K562 (cell line): ENCODE measurements around the gene CIB1. TPM values are rescaled to one million over a fixed set of nuclear protein-coding genes. Genes with fewer than 3 reads are reported as not detected.

Experiments
- ATAC-seq: fragments of 200-7000 bp; cut with Tn5 transposase; 3 replicates; pipeline ENCODE4 v1.9.1; 2020; ENCODE audit warnings: moderate library complexity
- BruUV-seq: library from RNA; stranded (reverse); fragments of 400-500 nt; replicated peaks from 2 replicates; lab custom pipeline; 2021; lab: Mats Ljungman, UMichigan
- CTCF ChIA-PET: fragments of 300-600 bp; formaldehyde crosslinking; extraction: SDS; loops from one replicate; lab custom pipeline; 2021; ENCODE audit warnings: low intra/inter-chr PET ratio; lab: Yijun Ruan, JAX
- POLR2A ChIA-PET: fragments of 300-600, 350-650 bp; sonication (Branson Sonifier 250); formaldehyde crosslinking; extraction: SDS; loops from one replicate; lab custom pipeline; 2021; ENCODE audit warnings: antibody characterized with exemption, inconsistent platforms; lab: Yijun Ruan, JAX
- DNase-seq, 4 experiments: peaks; one replicate each; pipeline versions ENCODE4 v3.0.0 to v3.0.0-alpha.2; 2011 to 2018; ENCODE audit warnings: low spot score in 3 of 4, mixed read lengths in 3 of 4; ENCODE audit errors: extremely low read depth in 1 of 4
- FAIRE-seq: peaks from 2 replicates; lab custom pipeline; 2011; peaks lifted over from hg19 to GRCh38; lab: Jason Lieb, UNC
- H2AFZ ChIP-seq: 2 replicates; pipeline ENCODE4 v1.6.0; 2011; ENCODE audit warnings: low read depth, low read length, control low read depth, inconsistent platforms
- H3K27ac ChIP-seq: fragments of 200-600 bp; 3 replicates; pipeline ENCODE4 v1.8.0; 2011; ENCODE audit warnings: low read depth, mild to moderate bottlenecking, control low read depth, inconsistent platforms, low read length, moderate library complexity, mixed read lengths; ENCODE audit errors: extremely low read depth
- H3K27me3 ChIP-seq, 2 experiments: fragments of 300-600 bp in 1 of 2; 2 replicates in 1 of 2; 3 replicates in 1 of 2; pipeline versions ENCODE4 v1.6.0 to v1.8.0; 2011; ENCODE audit warnings: inconsistent platforms in 2 of 2, low read length in 2 of 2, mild to moderate bottlenecking in 1 of 2, mixed read lengths in 1 of 2, moderate library complexity in 1 of 2; ENCODE audit not compliant: control insufficient read depth in 2 of 2, insufficient read depth in 2 of 2
- H3K36me3 ChIP-seq: fragments of 300-600 bp; 3 replicates; pipeline ENCODE4 v1.8.0; 2011; ENCODE audit warnings: mild to moderate bottlenecking, low read length, inconsistent platforms; ENCODE audit not compliant: control insufficient read depth, insufficient read depth
- H3K4me1 ChIP-seq, 2 experiments: fragments of 200-600 bp in 1 of 2; replicated peaks in 1 of 2; 2 replicates in 1 of 2; 3 replicates in 1 of 2; pipeline versions ENCODE4 v1.5.1 to v1.8.0; 2011; ENCODE audit warnings: inconsistent platforms in 2 of 2, low read length in 2 of 2, mild to moderate bottlenecking in 1 of 2, mixed read lengths in 1 of 2, moderate library complexity in 1 of 2; ENCODE audit not compliant: control insufficient read depth in 2 of 2, insufficient read depth in 2 of 2
- H3K4me2 ChIP-seq: 2 replicates; pipeline ENCODE4 v1.6.1; 2011; ENCODE audit warnings: low read length, control low read depth, inconsistent platforms, mixed read lengths; ENCODE audit not compliant: insufficient read depth
- H3K4me3 ChIP-seq: fragments of 200-600 bp; sonication (generic), shearing (Covaris generic); 2 replicates; pipeline ENCODE4 v1.5.1; 2016; ENCODE audit warnings: control low read depth, inconsistent platforms
- H3K79me2 ChIP-seq: fragments of 200-600 bp; 3 replicates; pipeline ENCODE4 v1.8.0; 2011; ENCODE audit warnings: low read length, inconsistent platforms; ENCODE audit not compliant: control insufficient read depth, insufficient read depth
- H3K9ac ChIP-seq, 2 experiments: 2 replicates each; pipeline versions ENCODE4 v1.6.0 to v1.6.1; 2011; ENCODE audit warnings: low read depth in 2 of 2, low read length in 2 of 2, control low read depth in 1 of 2, inconsistent platforms in 1 of 2, mild to moderate bottlenecking in 1 of 2, mixed read lengths in 1 of 2; ENCODE audit not compliant: insufficient read depth in 1 of 2
- H3K9me1 ChIP-seq: one replicate; pipeline ENCODE4 v1.6.0; 2011; ENCODE audit warnings: inconsistent platforms, mild to moderate bottlenecking, low read length, moderate library complexity; ENCODE audit not compliant: control insufficient read depth, insufficient read depth
- H3K9me3 ChIP-seq: replicated peaks from 2 replicates; pipeline ENCODE4 v1.5.1; 2011; ENCODE audit warnings: low read depth, low read length, inconsistent platforms; ENCODE audit not compliant: control insufficient read depth, insufficient read depth
- H4K20me1 ChIP-seq: replicated peaks from 2 replicates; pipeline ENCODE4 v1.6.1; 2011; ENCODE audit warnings: low read length, inconsistent platforms, mixed read lengths; ENCODE audit not compliant: control insufficient read depth, insufficient read depth
- CBX3 ChIP-seq, 2 experiments: IDR thresholded peaks; 1 replicate in 1 of 2; 2 replicates in 1 of 2; pipeline ENCODE4 v1.6.1; 2012; ENCODE audit warnings: inconsistent platforms in 2 of 2, low read length in 2 of 2, borderline replicate concordance in 1 of 2, control low read depth in 1 of 2
- KDM5B ChIP-seq: fragments of 200-600 bp; sonication (generic); IDR thresholded peaks from 2 replicates; pipeline ENCODE4 v1.6.1; 2012; ENCODE audit warnings: low read depth, mild to moderate bottlenecking, moderate library complexity, low read length, control low read depth, inconsistent platforms; ENCODE audit not compliant: insufficient replicate concordance
- NCOR1 ChIP-seq: fragments of 450-650 bp; IDR thresholded peaks from 2 replicates; pipeline ENCODE4 v1.6.1; 2016; ENCODE audit warnings: mild to moderate bottlenecking, moderate library complexity
- PHF8 ChIP-seq: fragments of 200-600 bp; sonication (generic); IDR thresholded peaks from 2 replicates; pipeline ENCODE4 v1.6.1; 2012; ENCODE audit warnings: mixed run types, mild to moderate bottlenecking, inconsistent platforms, low read length, moderate library complexity, borderline replicate concordance
- PRDM10 ChIP-seq: fragments of 450-650 bp; IDR thresholded peaks from 2 replicates; pipeline ENCODE4 v1.6.1; 2018; ENCODE audit not compliant: partially characterized antibody
- RBM25 ChIP-seq: fragments of 200-400 bp; formaldehyde crosslinking; IDR thresholded peaks from 2 replicates; pipeline ENCODE4 v1.6.1; 2018; ENCODE audit warnings: low read length, low read depth, moderate library complexity; ENCODE audit not compliant: severe bottlenecking
- RFX5 ChIP-seq: IDR thresholded peaks from 2 replicates; pipeline ENCODE4 v1.6.1; 2011; ENCODE audit warnings: low read depth, mild to moderate bottlenecking, improper control_type of control experiment, low read length
- SMARCA5 ChIP-seq: fragments of 450-650 bp; IDR thresholded peaks from 2 replicates; pipeline ENCODE4 v1.6.1; 2016
- SRSF1 ChIP-seq: fragments of 200-400 bp; formaldehyde crosslinking; IDR thresholded peaks from 2 replicates; pipeline ENCODE4 v1.6.1; 2017; ENCODE audit warnings: mild to moderate bottlenecking, low read depth, low read length, moderate library complexity
- TARDBP ChIP-seq: fragments of 450-650 bp; IDR thresholded peaks from 2 replicates; pipeline ENCODE4 v1.6.1; 2016
- ZNF134 ChIP-seq: fragments of 250-450 bp; sonication (Bioruptor Pico); conservative IDR thresholded peaks from 2 replicates; pipeline ENCODE4 v1.4.0; 2020
- ZNF436 ChIP-seq: fragments of 250-450, 450-650 bp; sonication (Bioruptor Pico); formaldehyde crosslinking; IDR thresholded peaks from 2 replicates; pipeline ENCODE4 v1.7.0; 2020; ENCODE audit warnings: mild to moderate bottlenecking
- ZNF584 ChIP-seq: fragments of 200-800 bp; sonication (Bioruptor generic); IDR thresholded peaks from 2 replicates; pipeline ENCODE4 v1.6.1; 2016; ENCODE audit warnings: low read depth, mild to moderate bottlenecking, missing genetic modification characterization, missing compliant biosample characterization
- WGBS: fragments of 100-300 bp; shearing (Covaris generic); methylation state at CpG from one replicate; pipeline ENCODE4 v1.1.6; 2016; ENCODE audit warnings: low coverage, mixed read lengths; ENCODE audit not compliant: insufficient coverage; ENCODE audit errors: missing lambda C conversion rate; 5-methylcytosine and 5-hydroxymethylcytosine counted together
- in situ Hi-C: fragments of 300-500 bp; cut with MboI; formaldehyde crosslinking; loops from 4 replicates; pipeline ENCODE4 v1.15.0; 2018; ENCODE audit warnings: inconsistent platforms, mixed read lengths
- intact Hi-C: fragments of 100-400 bp; cut with micrococcal nuclease; formaldehyde crosslinking; loops from 2 replicates; pipeline ENCODE4 v1.14.2; 2022
- polyA plus RNA-seq, 8 experiments: library from polyadenylated mRNA; depleted of rRNA in 4 of 8; stranded (reverse) in 5 of 8; unstranded in 3 of 8; fragments of >200 nt; fragmentation: Nextera tagmentation in 2 of 8; fragmentation: Illumina TruSeq in 1 of 8; extraction: Ambion mirVana in 2 of 8; extraction: Trizol in 1 of 8; gene quantifications; 2 replicates each; pipeline versions ENCODE4 v1.2.1 to v1.2.3, GENCODE V29; 2011 to 2014; ENCODE audit warnings: inconsistent platforms in 1 of 8, missing spikeins in 1 of 8
- total RNA-seq, 7 experiments: library from RNA; depleted of rRNA in 6 of 7; stranded (reverse); fragments of >200 nt in 6 of 7; fragmentation: Illumina TruSeq in 2 of 7; extraction: Trizol in 2 of 7; gene quantifications; 2 replicates each; pipeline versions ENCODE4 v1.2.1 to v1.2.3, GENCODE V29; 2011 to 2021; ENCODE audit warnings: low replicate concordance in 1 of 7
- TF ChIP-seq, protein P1 (sequence below): fragments of 450-650 bp; IDR thresholded peaks from 2 replicates; pipeline ENCODE4 v1.6.1; 2016; ENCODE audit warnings: low read depth, mild to moderate bottlenecking, moderate library complexity

CIB1 gene
- total and polyA plus RNA-seq, 9 of the 15 experiments (the other 6 are each of a cell fraction or from before 2014, with no cell fraction given) = 14.9 to 136 (median 64.5) TPM

- TF ChIP-seq RFX5 (no peak), ZNF134 (CRISPR knock-in tag) (peak; percentile 60; the same call in 1 of the 2 replicates)
Measured at GRCh38 chr15:90184786-90185704, 48.7 kb downstream of the CIB1 start (continued).

DNA sequence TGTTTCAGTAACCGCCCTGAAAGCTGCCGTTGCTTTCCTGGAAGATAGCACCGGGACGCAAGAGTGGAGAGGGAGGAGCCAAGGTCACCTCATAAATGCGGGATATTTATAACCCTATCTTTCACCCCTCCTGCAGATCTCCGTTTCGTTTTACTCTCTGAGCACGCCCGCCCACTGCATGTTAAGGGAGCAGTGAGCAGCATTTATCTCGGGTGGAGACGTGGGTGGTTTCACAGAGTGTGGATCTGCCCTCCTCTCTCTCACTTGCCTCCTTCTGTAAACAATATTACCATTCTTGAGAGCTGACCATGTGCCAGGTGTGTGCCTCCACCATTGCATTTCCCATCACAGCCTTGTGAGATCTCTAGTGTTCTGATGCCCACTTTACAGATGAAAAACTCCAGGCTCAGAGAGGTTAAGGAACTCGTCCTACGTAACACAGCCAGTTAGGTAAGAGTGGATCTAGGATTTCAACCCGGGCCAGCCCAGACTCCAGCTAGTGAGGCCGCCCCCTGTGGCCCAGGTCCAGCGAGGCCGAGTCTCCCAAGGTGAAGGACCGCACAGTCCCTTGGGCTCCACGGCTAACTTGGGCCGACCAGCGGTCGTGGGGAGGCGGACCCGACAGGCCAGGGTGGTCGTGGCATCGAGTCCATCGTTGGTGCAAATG, 49.5 kb downstream of the CIB1 start:
- H3K9me1 ChIP-seq = no peaks in the 10 kb centered on the region
- H3K4me3 ChIP-seq = peak overlapping the region; percentile 77
- H3K27me3 ChIP-seq = no peaks in the 10 kb centered on the region
- peaks cover 43% of the 10 kb centered on the region for H3K79me2 ChIP-seq
- ChIA-PET CTCF (no interaction called here), POLR2A (interaction anchor here (0.5 to 1.5 kb wide), 12 partner anchors 8 to 859 kb away, joined by 3 to 6 read pairs (median 3); partner anchors contain the start of genes SEMA4B and TTLL13)
- H3K9me3 ChIP-seq = no peaks in the 10 kb centered on the region
- peak; percentile 99 for FAIRE-seq
- in situ Hi-C loops (no loop called here), intact Hi-C loops (loop anchor here (2.0 kb wide), 1 partner anchor 17 kb away; the partner anchor contains the start of gene SEMA4B)
- no peaks in the 10 kb centered on the region for H4K20me1 ChIP-seq
- peak overlapping the region; percentile 97 for H3K27ac ChIP-seq
- H3K36me3 ChIP-seq = no peaks in the 10 kb centered on the region; the same call in 2 of the 3 replicates
- H2AFZ ChIP-seq = peak overlapping the region; percentile 87
- peak; percentile 84 to 98 (median 90) for DNase-seq
- WGBS = 0% methylated on average over 25 of the region's 27 CpGs
- peak overlapping the region; percentile 96 for H3K4me2 ChIP-seq
- H3K9ac ChIP-seq = peak overlapping the region; percentile 82 to 93
- no TSS peak for BruUV-seq
- ATAC-seq = peak; percentile 87
- H3K4me1 ChIP-seq = peaks cover 36 to 40% of the 10 kb centered on the region in 2 experiments
- TF ChIP-seq RBM25 (peak; percentile 98), ZNF436 (no peak), CBX3 (IDR thresholded peaks at IDR 0.05; ENCODE audit: borderline replicate concordance in 1 of 2, low read length in 2 of 2) (peak in 1 of 2 experiments; percentile 51; a peak in 2 of 3 replicates), TARDBP (peak; percentile 87), NCOR1 (peak; percentile 37; the same call in 1 of the 2 replicates), SRSF1 (no peak), SMARCA5 (peak; percentile 100), PHF8 (peak; percentile 50; the same call in 1 of the 2 replicates), ZNF584 (CRISPR knock-in tag) (peak; percentile 75; the same call in 1 of the 2 replicates), PRDM10 (peak; percentile 83), KDM5B (peak; percentile 91)
- TF ChIP-seq, protein P1, sequence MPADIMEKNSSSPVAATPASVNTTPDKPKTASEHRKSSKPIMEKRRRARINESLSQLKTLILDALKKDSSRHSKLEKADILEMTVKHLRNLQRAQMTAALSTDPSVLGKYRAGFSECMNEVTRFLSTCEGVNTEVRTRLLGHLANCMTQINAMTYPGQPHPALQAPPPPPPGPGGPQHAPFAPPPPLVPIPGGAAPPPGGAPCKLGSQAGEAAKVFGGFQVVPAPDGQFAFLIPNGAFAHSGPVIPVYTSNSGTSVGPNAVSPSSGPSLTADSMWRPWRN = peak; percentile 28; the same call in 1 of the 2 replicates
